DOHH2 (cell line): Measurements from ENCODE around the gene TMEM132D.

Source experiments
- H3F3A ChIP-seq: fragments of 200-600 bp; sonication (generic), shearing (Covaris generic); 2 replicates; pipeline ENCODE4 v1.6.0; 2016; ENCODE audit warnings: antibody characterized with exemption, mild to moderate bottlenecking; ENCODE audit not compliant: control insufficient read depth, insufficient read depth
- H3K27ac ChIP-seq: fragments of 200-600 bp; sonication (generic); 2 replicates; pipeline ENCODE4 v1.5.1; 2014; ENCODE audit warnings: low read depth, mild to moderate bottlenecking, low read length, moderate library complexity
- H3K27me3 ChIP-seq: fragments of 200-600 bp; sonication (generic); 2 replicates; pipeline ENCODE4 v1.6.1; 2014; ENCODE audit warnings: mild to moderate bottlenecking, low read length, mixed read lengths; ENCODE audit not compliant: control insufficient read depth
- H3K36me3 ChIP-seq: fragments of 200-600 bp; sonication (generic); 2 replicates; pipeline ENCODE4 v1.6.1; 2014; ENCODE audit warnings: mild to moderate bottlenecking, low read length, moderate library complexity, mixed read lengths; ENCODE audit not compliant: control insufficient read depth
- H3K4me1 ChIP-seq: fragments of 200-600 bp; sonication (generic); 2 replicates; pipeline ENCODE4 v1.6.1; 2014; ENCODE audit warnings: mild to moderate bottlenecking, low read length, mixed read lengths; ENCODE audit not compliant: control insufficient read depth
- H3K4me2 ChIP-seq: fragments of 200-600 bp; sonication (generic); 2 replicates; pipeline ENCODE4 v1.6.0; 2014; ENCODE audit warnings: mild to moderate bottlenecking, low read length, moderate library complexity
- H3K4me3 ChIP-seq: fragments of 200-600 bp; sonication (generic); 2 replicates; pipeline ENCODE4 v1.5.1; 2014; ENCODE audit warnings: mild to moderate bottlenecking, low read length, mixed read lengths
- H3K79me2 ChIP-seq: fragments of 200-600 bp; sonication (generic); 2 replicates; pipeline ENCODE4 v1.6.1; 2014; ENCODE audit warnings: mild to moderate bottlenecking, low read length, mixed read lengths; ENCODE audit not compliant: control insufficient read depth
- H3K9me2 ChIP-seq: fragments of 200-600 bp; sonication (generic); replicated peaks from 2 replicates; pipeline ENCODE4 v1.6.1; 2014; ENCODE audit warnings: mild to moderate bottlenecking, low read length, mixed read lengths; ENCODE audit not compliant: control insufficient read depth
- H3K9me3 ChIP-seq: fragments of 200-600 bp; sonication (generic); 2 replicates; pipeline ENCODE4 v1.6.1; 2014; ENCODE audit warnings: antibody characterized with exemption, low read length, mixed read lengths; ENCODE audit not compliant: control insufficient read depth, insufficient read depth
- H4K20me1 ChIP-seq: fragments of 200-600 bp; sonication (generic); 2 replicates; pipeline ENCODE4 v1.6.0; 2014; ENCODE audit warnings: low read depth, mild to moderate bottlenecking, antibody characterized with exemption, low read length, moderate library complexity; ENCODE audit not compliant: control insufficient read depth, insufficient read depth
- EZH2phosphoT487 ChIP-seq: fragments of 200-600 bp; sonication (generic); IDR thresholded peaks from 2 replicates; pipeline ENCODE4 v1.6.1; 2017; ENCODE audit warnings: borderline replicate concordance, mild to moderate bottlenecking, antibody characterized with exemption, low read length, moderate library complexity, mixed read lengths
- TF ChIP-seq, protein P1 (sequence below): fragments of 200-600 bp; sonication (generic); IDR thresholded peaks from one replicate; pipeline ENCODE4 v1.5.1; 2014; ENCODE audit warnings: antibody characterized with exemption, mild to moderate bottlenecking, low read depth, low read length; ENCODE audit not compliant: poor library complexity, severe bottlenecking

The TMEM132D gene

DNA sequence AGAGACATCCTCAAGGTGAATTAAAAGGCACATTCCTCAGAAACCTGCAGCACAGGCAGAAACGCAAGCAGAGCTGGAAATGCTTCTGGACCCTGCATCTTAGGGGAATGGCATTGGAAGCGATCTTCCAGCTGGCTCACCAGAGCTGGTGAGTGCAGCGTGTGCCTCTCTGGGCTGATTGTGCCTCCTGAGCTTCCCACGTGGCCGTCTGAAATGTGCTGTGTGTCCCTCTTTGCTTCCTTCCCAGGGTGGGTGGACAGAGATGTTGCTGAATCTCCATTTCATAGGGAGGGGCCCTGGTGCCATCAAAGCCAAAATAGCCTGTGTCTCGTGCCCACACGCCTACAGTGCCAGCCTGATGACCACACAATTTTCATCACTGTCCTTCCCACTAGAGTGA lies 34.3 kb upstream of the TMEM132D start:
- Histone ChIP-seq H3K4me2 (no peak overlapping the region), H3K27ac (no peak overlapping the region), H3K9me2 (no peaks in the 10 kb centered on the region)

DNA sequence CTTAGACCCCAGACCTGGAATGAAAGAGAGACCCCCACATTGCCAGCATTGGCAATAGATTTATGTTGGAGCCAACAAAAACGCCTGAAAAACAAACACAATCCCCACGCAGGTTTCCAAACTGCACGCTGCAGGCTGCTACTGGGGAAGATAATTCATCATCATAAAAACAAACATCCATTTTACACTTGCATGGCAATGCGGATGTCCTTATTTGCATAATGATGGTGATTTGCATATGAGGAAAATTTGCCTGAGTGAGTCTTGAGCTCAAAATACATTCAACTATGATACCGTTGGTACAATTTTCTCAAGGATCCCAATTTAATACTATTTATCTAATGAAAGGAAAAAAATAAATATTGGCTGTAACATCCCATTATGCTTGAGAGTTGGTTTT lies 33.6 kb upstream of the TMEM132D start:
- H3K36me3 ChIP-seq: no peaks in the 10 kb centered on the region
- H3K4me3 ChIP-seq: no peak overlapping the region
- no peaks in the 10 kb centered on the region for H4K20me1 ChIP-seq
- no peaks in the 10 kb centered on the region for H3F3A ChIP-seq
- H3K27ac ChIP-seq: no peak overlapping the region
- peaks cover 3% of the 10 kb centered on the region; the same call in 1 of the 2 replicates for H3K4me1 ChIP-seq
- peaks cover 3% of the 10 kb centered on the region; the same call in 1 of the 2 replicates for H3K9me3 ChIP-seq
- no peak for TF ChIP-seq EZH2phosphoT487
- TF ChIP-seq, protein P1, sequence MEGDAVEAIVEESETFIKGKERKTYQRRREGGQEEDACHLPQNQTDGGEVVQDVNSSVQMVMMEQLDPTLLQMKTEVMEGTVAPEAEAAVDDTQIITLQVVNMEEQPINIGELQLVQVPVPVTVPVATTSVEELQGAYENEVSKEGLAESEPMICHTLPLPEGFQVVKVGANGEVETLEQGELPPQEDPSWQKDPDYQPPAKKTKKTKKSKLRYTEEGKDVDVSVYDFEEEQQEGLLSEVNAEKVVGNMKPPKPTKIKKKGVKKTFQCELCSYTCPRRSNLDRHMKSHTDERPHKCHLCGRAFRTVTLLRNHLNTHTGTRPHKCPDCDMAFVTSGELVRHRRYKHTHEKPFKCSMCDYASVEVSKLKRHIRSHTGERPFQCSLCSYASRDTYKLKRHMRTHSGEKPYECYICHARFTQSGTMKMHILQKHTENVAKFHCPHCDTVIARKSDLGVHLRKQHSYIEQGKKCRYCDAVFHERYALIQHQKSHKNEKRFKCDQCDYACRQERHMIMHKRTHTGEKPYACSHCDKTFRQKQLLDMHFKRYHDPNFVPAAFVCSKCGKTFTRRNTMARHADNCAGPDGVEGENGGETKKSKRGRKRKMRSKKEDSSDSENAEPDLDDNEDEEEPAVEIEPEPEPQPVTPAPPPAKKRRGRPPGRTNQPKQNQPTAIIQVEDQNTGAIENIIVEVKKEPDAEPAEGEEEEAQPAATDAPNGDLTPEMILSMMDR: no peak
- no peaks in the 10 kb centered on the region for H3K9me2 ChIP-seq
- no peaks in the 10 kb centered on the region for H3K79me2 ChIP-seq
- H3K4me2 ChIP-seq: no peak overlapping the region
- no peaks in the 10 kb centered on the region for H3K27me3 ChIP-seq

More for the DNA sequence above, 34.3 kb upstream of the TMEM132D start:
- Histone ChIP-seq H3K36me3 (no peaks in the 10 kb centered on the region), H3K4me3 (no peak overlapping the region), H3K79me2 (no peaks in the 10 kb centered on the region), H3K9me3 (peaks cover 3% of the 10 kb centered on the region; the same call in 1 of the 2 replicates), H3F3A (no peaks in the 10 kb centered on the region), H3K4me1 (peaks cover 3% of the 10 kb centered on the region; the same call in 1 of the 2 replicates), H4K20me1 (no peaks in the 10 kb centered on the region), H3K27me3 (no peaks in the 10 kb centered on the region)
- TF ChIP-seq, protein P1: no peak
- TF ChIP-seq EZH2phosphoT487: no peak

DNA sequence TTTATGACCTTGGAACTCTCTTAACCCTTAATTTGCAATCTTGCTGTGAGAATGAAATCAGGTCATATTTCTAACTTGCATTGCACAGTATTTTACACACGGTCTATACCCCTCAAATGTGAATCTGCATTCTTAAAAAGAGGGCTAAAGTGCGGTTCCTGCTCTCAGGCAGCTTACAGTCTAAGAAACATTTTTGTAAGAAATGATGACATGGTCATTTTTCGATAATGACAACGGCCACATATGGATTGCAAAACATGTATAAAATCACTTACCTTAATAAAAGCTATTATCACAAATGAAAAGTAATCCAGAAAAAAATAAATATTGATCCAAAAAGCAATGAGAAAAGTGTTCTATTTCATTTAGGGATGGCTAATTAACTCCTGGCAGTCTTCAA lies 24.8 kb upstream of the TMEM132D start:
- H3K79me2 ChIP-seq: no peaks in the 10 kb centered on the region
- H3K4me3 ChIP-seq: no peak overlapping the region
- H3K27me3 ChIP-seq: no peaks in the 10 kb centered on the region
- H4K20me1 ChIP-seq: no peaks in the 10 kb centered on the region
- H3K4me1 ChIP-seq: no peaks in the 10 kb centered on the region
- no peaks in the 10 kb centered on the region for H3K9me3 ChIP-seq
- no peak for TF ChIP-seq EZH2phosphoT487
- TF ChIP-seq, protein P1: no peak
- H3K4me2 ChIP-seq: no peak overlapping the region
- H3K36me3 ChIP-seq: no peaks in the 10 kb centered on the region
- no peaks in the 10 kb centered on the region for H3K9me2 ChIP-seq
- H3F3A ChIP-seq: no peaks in the 10 kb centered on the region
- no peak overlapping the region for H3K27ac ChIP-seq
